Sigmoid colon (tissue), 7 donors: ENCODE results near the gene CAPN8. TPM values are rescaled to one million over a fixed set of nuclear protein-coding genes. Genes with fewer than 3 reads are reported as not detected.

Experiments
- DNase-seq: peaks from one replicate; pipeline ENCODE4 v3.0.0-alpha.2; 2019
- H3K27ac ChIP-seq, 4 donors: fragments of 200-600 bp; sonication (generic); one replicate each; pipeline ENCODE4 v1.5.1; 2016 to 2019; ENCODE audit warnings: mild to moderate bottlenecking in 1 of 4
- H3K27me3 ChIP-seq, 3 donors: fragments of 200-600 bp; sonication (generic); one replicate each; pipeline ENCODE4 v1.5.1; 2019; ENCODE audit warnings: mild to moderate bottlenecking in 1 of 3
- H3K36me3 ChIP-seq, 4 donors: fragments of 200-600 bp; sonication (generic); one replicate each; pipeline ENCODE4 v1.5.1; 2016 to 2019
- H3K4me1 ChIP-seq, 4 donors: fragments of 200-600 bp; sonication (generic); one replicate each; pipeline ENCODE4 v1.5.1; 2017 to 2019
- H3K4me3 ChIP-seq, 4 donors: fragments of 200-600 bp; sonication (generic); one replicate each; pipeline ENCODE4 v1.5.1; 2017 to 2019; ENCODE audit warnings: mild to moderate bottlenecking in 2 of 4, moderate library complexity in 1 of 4
- H3K9me3 ChIP-seq, 4 donors: fragments of 200-600 bp in 3 of 4; sonication (generic) in 3 of 4; one replicate each; pipeline versions ENCODE4 v1.5.1 to v1.6.1; 2013 to 2019
- EP300 ChIP-seq, 4 donors: sonication (generic); formaldehyde crosslinking; IDR thresholded peaks; one replicate each; pipeline ENCODE4 v1.6.1; 2017; ENCODE audit warnings: antibody characterized with exemption in 4 of 4
- POLR2A ChIP-seq, 2 donors: fragments of 450-650 bp; IDR thresholded peaks; one replicate each; pipeline ENCODE4 v1.6.1; 2016; ENCODE audit warnings: antibody characterized with exemption in 2 of 2, mild to moderate bottlenecking in 2 of 2, moderate library complexity in 2 of 2
- POLR2AphosphoS5 ChIP-seq, 4 donors: sonication (generic); formaldehyde crosslinking; IDR thresholded peaks; one replicate each; pipeline ENCODE4 v1.6.1; 2017; ENCODE audit warnings: antibody characterized with exemption in 4 of 4
- WGBS, 2 donors: extraction: QIAGEN DNeasy Blood & Tissue Kit; methylation state at CpG; one replicate each; pipeline ENCODE4 v1.1.7; 2013; 5-methylcytosine and 5-hydroxymethylcytosine counted together
- intact Hi-C: fragments of 100-400 bp; cut with DNase I; formaldehyde crosslinking; loops from one replicate; pipeline ENCODE4 v1.15.1; 2023
- polyA plus RNA-seq, 3 donors: library from polyadenylated mRNA; stranded (reverse); fragments of 200-250 nt; gene quantifications; one replicate each; pipeline ENCODE4 v1.2.3, GENCODE V29; 2013
- small RNA-seq, 3 donors: library from RNA; depleted of rRNA; stranded (forward); fragments of <200 nt; gene quantifications; one replicate each; pipeline ENCODE3, GENCODE V24; 2016
- total RNA-seq, 4 donors: library from RNA; depleted of rRNA; stranded (reverse); fragments of >200 nt; gene quantifications; one replicate each; pipeline ENCODE4 v1.1.0, GENCODE V29; 2016
- TF ChIP-seq, protein P1 (sequence below), 4 experiments: fragments of 450-650 bp in 3 of 4; fragments of 200-600 bp in 1 of 4; IDR thresholded peaks; one replicate each; pipeline ENCODE4 v1.5.1; 2016 to 2019; ENCODE audit warnings: antibody characterized with exemption in 4 of 4, mild to moderate bottlenecking in 3 of 4, moderate library complexity in 2 of 4
- donor health status: healthy with polysubstance abuse.
- donor health status: Bipolar disorder and iron deficiency.
- donor health status: healthy.

CAPN8 gene
- total and polyA plus RNA-seq, 7 donors: 1.1 to 67.6 (median 42.7) TPM; not detected in 3

DNA sequence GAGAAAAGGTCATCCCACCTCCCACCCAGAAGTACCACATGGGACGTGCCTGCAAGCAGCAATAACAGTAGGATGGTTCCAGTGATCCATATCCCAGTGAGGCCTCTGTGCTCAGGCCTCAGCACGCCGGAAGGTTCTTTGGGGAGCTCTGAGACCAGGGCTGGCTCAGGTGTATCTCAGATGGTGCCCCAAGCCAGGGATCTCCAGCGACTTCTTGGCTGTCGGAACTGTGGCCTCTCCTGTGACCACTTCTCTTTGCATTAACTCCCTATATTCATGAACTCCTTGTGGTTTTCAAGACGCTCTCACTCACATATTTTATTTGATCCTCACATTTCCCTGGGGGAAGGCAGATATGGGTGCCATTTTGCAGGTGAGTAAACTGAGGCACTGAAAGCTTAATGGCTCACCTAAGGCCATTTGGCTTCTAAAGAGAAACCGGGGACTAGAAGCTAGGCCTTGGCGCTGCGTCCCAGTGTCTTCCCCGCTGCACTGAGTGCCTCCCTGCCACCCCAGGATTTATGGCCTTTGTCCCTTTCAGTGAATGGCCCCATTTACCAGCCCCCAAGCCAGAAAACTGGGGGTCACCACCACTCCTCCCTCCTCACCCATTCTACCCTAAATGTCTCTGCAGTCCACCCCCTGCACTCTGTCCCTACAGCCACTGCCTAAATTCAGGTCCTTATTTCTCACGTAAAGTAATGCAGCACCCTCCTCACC is 170.4 kb downstream of the CAPN8 start:
- H3K27me3 ChIP-seq: no peaks in the 10 kb centered on the region
- no peak for TF ChIP-seq POLR2A (IDR thresholded peaks at IDR 0.05)
- no peak for TF ChIP-seq EP300 (IDR thresholded peaks at IDR 0.05)
- TF ChIP-seq, protein P1, sequence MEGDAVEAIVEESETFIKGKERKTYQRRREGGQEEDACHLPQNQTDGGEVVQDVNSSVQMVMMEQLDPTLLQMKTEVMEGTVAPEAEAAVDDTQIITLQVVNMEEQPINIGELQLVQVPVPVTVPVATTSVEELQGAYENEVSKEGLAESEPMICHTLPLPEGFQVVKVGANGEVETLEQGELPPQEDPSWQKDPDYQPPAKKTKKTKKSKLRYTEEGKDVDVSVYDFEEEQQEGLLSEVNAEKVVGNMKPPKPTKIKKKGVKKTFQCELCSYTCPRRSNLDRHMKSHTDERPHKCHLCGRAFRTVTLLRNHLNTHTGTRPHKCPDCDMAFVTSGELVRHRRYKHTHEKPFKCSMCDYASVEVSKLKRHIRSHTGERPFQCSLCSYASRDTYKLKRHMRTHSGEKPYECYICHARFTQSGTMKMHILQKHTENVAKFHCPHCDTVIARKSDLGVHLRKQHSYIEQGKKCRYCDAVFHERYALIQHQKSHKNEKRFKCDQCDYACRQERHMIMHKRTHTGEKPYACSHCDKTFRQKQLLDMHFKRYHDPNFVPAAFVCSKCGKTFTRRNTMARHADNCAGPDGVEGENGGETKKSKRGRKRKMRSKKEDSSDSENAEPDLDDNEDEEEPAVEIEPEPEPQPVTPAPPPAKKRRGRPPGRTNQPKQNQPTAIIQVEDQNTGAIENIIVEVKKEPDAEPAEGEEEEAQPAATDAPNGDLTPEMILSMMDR (IDR thresholded peaks at IDR 0.05): no peak
- TF ChIP-seq POLR2AphosphoS5 (IDR thresholded peaks at IDR 0.05): no peak
- no peaks in the 10 kb centered on the region for H3K9me3 ChIP-seq
- DNase-seq: no peak
- H3K4me3 ChIP-seq: no peak overlapping the region
- H3K27ac ChIP-seq: no peak overlapping the region
- WGBS, 2 donors: 90 to 91% methylated on average over 11 of the region's 11 CpGs
- no peaks in the 10 kb centered on the region for H3K36me3 ChIP-seq
- peaks cover 0 to under 1% (median 0%) of the 10 kb centered on the region in 4 donors for H3K4me1 ChIP-seq
- intact Hi-C loops: no loop called here

DNA sequence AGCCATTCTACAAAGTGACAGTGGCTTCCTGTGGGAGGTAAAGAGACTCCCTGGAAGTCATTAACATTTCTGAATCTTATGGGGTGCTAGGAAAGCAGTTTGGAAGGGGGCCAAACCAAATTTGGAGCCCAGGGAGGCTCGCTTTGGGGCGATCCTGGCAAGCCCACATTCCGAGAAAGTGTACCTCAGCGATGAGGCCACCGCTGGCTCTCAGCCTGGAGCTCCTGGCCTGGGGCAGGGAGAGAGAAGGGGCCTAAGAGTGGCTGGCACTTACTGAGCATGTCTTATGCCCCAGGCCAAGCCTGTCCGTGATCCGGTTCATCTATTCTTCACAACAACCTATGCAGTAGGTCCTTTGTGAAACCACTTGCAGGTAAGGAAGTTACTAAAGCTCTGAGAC is 173.5 kb downstream of the CAPN8 start:
- Histone ChIP-seq H3K9me3 (no peaks in the 10 kb centered on the region), H3K27me3 (no peaks in the 10 kb centered on the region), H3K4me3 (no peak overlapping the region), H3K4me1 (no peaks in the 10 kb centered on the region), H3K27ac (no peak overlapping the region), H3K36me3 (no peaks in the 10 kb centered on the region)
- 83 to 86% methylated on average over 7 of the region's 7 CpGs for WGBS, 2 donors
- TF ChIP-seq POLR2A (IDR thresholded peaks at IDR 0.05): no peak
- no peak for TF ChIP-seq EP300 (IDR thresholded peaks at IDR 0.05)
- intact Hi-C loops: no loop called here
- DNase-seq: no peak

Small RNAs within 50 kb of the gene (small RNA-seq; reads per million reads assigned to genes)
- gene RNU6-1248P (0 reads per million in 3 donors), gene SNRPEP10 (0 reads per million in 3 donors)

Other genes starting within 250 kb of the CAPN8 start
- 100 to 1,000 TPM in 1 of 4 donors, 10 to 100 TPM in 3; 67.3 to 154 (median 73.6) TPM for gene CAPN2, start 46.8 kb upstream of the CAPN8 start, total RNA-seq
- 100 to 1,000 TPM; 135 to 266 (median 158) TPM for gene CAPN2, start 46.8 kb upstream of the CAPN8 start, polyA plus RNA-seq
- gene TP53BP2, start 180.2 kb upstream of the CAPN8 start, total RNA-seq: 10 to 100 TPM; 24.6 to 28.5 (median 26.9) TPM
- gene TP53BP2, start 180.2 kb upstream of the CAPN8 start, polyA plus RNA-seq: 10 to 100 TPM; 10.2 to 13.5 (median 12.9) TPM